Liver (tissue), 9 donors: ENCODE data around the gene SYNGR3. TPM values are rescaled to one million over a fixed set of nuclear protein-coding genes. Genes with fewer than 3 reads are reported as not detected.

Experiments
- DNase-seq: peaks from one replicate; pipeline ENCODE4 v3.0.0-alpha.2; 2017; ENCODE audit warnings: low spot score
- H3K27ac ChIP-seq, 2 donors: one replicate each; pipeline ENCODE4 v1.7.0; 2013; ENCODE audit warnings: inconsistent platforms in 2 of 2, low read length in 2 of 2, control low read depth in 1 of 2, low read depth in 1 of 2, mild to moderate bottlenecking in 1 of 2
- H3K27me3 ChIP-seq, 4 donors: one replicate each; pipeline versions ENCODE4 v1.6.1 to v1.7.0; 2013; ENCODE audit warnings: low read length in 3 of 4, inconsistent platforms in 1 of 4, mild to moderate bottlenecking in 1 of 4, moderate library complexity in 1 of 4; ENCODE audit not compliant: control insufficient read depth in 4 of 4, insufficient read depth in 4 of 4
- H3K36me3 ChIP-seq, 4 donors: one replicate each; pipeline versions ENCODE4 v1.6.1 to v1.7.0; 2013; ENCODE audit warnings: low read length in 3 of 4, mild to moderate bottlenecking in 3 of 4, low read depth in 1 of 4, moderate library complexity in 1 of 4; ENCODE audit not compliant: control insufficient read depth in 4 of 4, insufficient read depth in 3 of 4
- H3K4me1 ChIP-seq, 4 donors: one replicate each; pipeline versions ENCODE4 v1.6.1 to v1.7.0; 2013; ENCODE audit warnings: low read length in 3 of 4, mild to moderate bottlenecking in 3 of 4, moderate library complexity in 1 of 4; ENCODE audit not compliant: control insufficient read depth in 4 of 4, insufficient read depth in 4 of 4
- H3K4me3 ChIP-seq, 3 donors: one replicate each; pipeline versions ENCODE4 v1.6.1 to v1.7.0; 2013; ENCODE audit warnings: low read length in 3 of 3, control low read depth in 1 of 3, low read depth in 1 of 3, mild to moderate bottlenecking in 1 of 3
- H3K9ac ChIP-seq, 2 donors: one replicate each; pipeline ENCODE4 v1.7.0; 2013; ENCODE audit warnings: low read length in 2 of 2, mild to moderate bottlenecking in 2 of 2, moderate library complexity in 2 of 2, control low read depth in 1 of 2, low read depth in 1 of 2
- H3K9me3 ChIP-seq, 4 donors: one replicate each; pipeline versions ENCODE4 v1.6.1 to v1.7.0; 2013; ENCODE audit warnings: low read length in 3 of 4; ENCODE audit not compliant: control insufficient read depth in 4 of 4
- CTCF ChIP-seq: fragments of 150-350 bp; IDR thresholded peaks from 2 replicates; pipeline ENCODE4 v1.5.1; 2017; ENCODE audit warnings: improper control_type of control experiment, low read depth, low read length; ENCODE audit not compliant: missing input control
- EGR1 ChIP-seq, 2 donors: IDR thresholded peaks; 2 replicates each; pipeline ENCODE4 v1.6.1; 2016 to 2018; ENCODE audit warnings: antibody characterized with exemption in 2 of 2, low read depth in 2 of 2
- FOXA1 ChIP-seq: IDR thresholded peaks from 2 replicates; pipeline ENCODE4 v1.6.1; 2016; ENCODE audit warnings: antibody characterized with exemption
- FOXA2 ChIP-seq: IDR thresholded peaks from 2 replicates; pipeline ENCODE4 v1.6.1; 2016; ENCODE audit warnings: antibody characterized with exemption
- GABPA ChIP-seq, 2 donors: IDR thresholded peaks in 1 of 2; conservative IDR thresholded peaks in 1 of 2; 2 replicates each; pipeline ENCODE4 v1.6.1; 2016; ENCODE audit warnings: antibody characterized with exemption in 2 of 2, mild to moderate bottlenecking in 1 of 2, moderate library complexity in 1 of 2
- HNF4A ChIP-seq, 2 donors: conservative IDR thresholded peaks; 2 replicates each; pipeline ENCODE4 v1.6.1; 2016; ENCODE audit warnings: antibody characterized with exemption in 2 of 2, mild to moderate bottlenecking in 2 of 2
- HNF4G ChIP-seq: IDR thresholded peaks from 2 replicates; pipeline ENCODE4 v1.6.1; 2016; ENCODE audit warnings: antibody characterized with exemption
- JUND ChIP-seq, 2 donors: IDR thresholded peaks; 2 replicates each; pipeline ENCODE4 v1.6.1; 2016; ENCODE audit warnings: antibody characterized with exemption in 2 of 2
- MAX ChIP-seq: IDR thresholded peaks from 2 replicates; pipeline ENCODE4 v1.6.1; 2016; ENCODE audit warnings: antibody characterized with exemption
- NR2F2 ChIP-seq: IDR thresholded peaks from 2 replicates; pipeline ENCODE4 v1.6.1; 2016; ENCODE audit warnings: antibody characterized with exemption
- RAD21 ChIP-seq, 2 donors: IDR thresholded peaks; 2 replicates each; pipeline ENCODE4 v1.6.1; 2016; ENCODE audit warnings: antibody characterized with exemption in 2 of 2, mild to moderate bottlenecking in 2 of 2
- RXRA ChIP-seq, 2 donors: IDR thresholded peaks; 2 replicates each; pipeline ENCODE4 v1.6.1; 2017 to 2018; ENCODE audit warnings: antibody characterized with exemption in 2 of 2, mild to moderate bottlenecking in 1 of 2
- SP1 ChIP-seq: IDR thresholded peaks from 2 replicates; pipeline ENCODE4 v1.6.1; 2018; ENCODE audit warnings: antibody characterized with exemption, mild to moderate bottlenecking
- TAF1 ChIP-seq: conservative IDR thresholded peaks from 2 replicates; pipeline ENCODE4 v1.6.1; 2016; ENCODE audit warnings: antibody characterized with exemption, mild to moderate bottlenecking
- YY1 ChIP-seq: IDR thresholded peaks from 2 replicates; pipeline ENCODE4 v1.6.1; 2016; ENCODE audit warnings: antibody characterized with exemption, mild to moderate bottlenecking
- WGBS: extraction: QIAGEN DNeasy Blood & Tissue Kit; methylation state at CpG from one replicate; pipeline ENCODE4 v1.1.7; 2013; 5-methylcytosine and 5-hydroxymethylcytosine counted together
- polyA plus RNA-seq, 2 donors: library from polyadenylated mRNA; stranded (reverse) in 1 of 2; unstranded in 1 of 2; fragments of 200-250 nt in 1 of 2; fragments of >200 nt in 1 of 2; fragmentation: Nextera tagmentation in 1 of 2; extraction: Ambion mirVana in 1 of 2; gene quantifications; one replicate each; pipeline versions ENCODE4 v1.2.1 to v1.2.3, GENCODE V29; 2013 to 2015
- total RNA-seq, 2 donors: library from RNA; depleted of rRNA; stranded (reverse); fragments of >200 nt; gene quantifications; one replicate each; pipeline ENCODE4 v1.2.3, GENCODE V29; 2014
- TF ChIP-seq, protein P1 (sequence below): IDR thresholded peaks from 2 replicates; pipeline ENCODE4 v1.6.1; 2016; ENCODE audit warnings: antibody characterized with exemption
- TF ChIP-seq, protein P2 (sequence below): IDR thresholded peaks from 2 replicates; pipeline ENCODE4 v1.6.1; 2016; ENCODE audit warnings: antibody characterized with exemption
- donor health status: healthy.
- donor health status: healthy.
- donor health status: healthy.
- donor health status: healthy.
- donor health status: healthy.

The SYNGR3 gene, protein sequence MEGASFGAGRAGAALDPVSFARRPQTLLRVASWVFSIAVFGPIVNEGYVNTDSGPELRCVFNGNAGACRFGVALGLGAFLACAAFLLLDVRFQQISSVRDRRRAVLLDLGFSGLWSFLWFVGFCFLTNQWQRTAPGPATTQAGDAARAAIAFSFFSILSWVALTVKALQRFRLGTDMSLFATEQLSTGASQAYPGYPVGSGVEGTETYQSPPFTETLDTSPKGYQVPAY
- total RNA-seq (under 1 TPM; 0.17 to 0.47 TPM), polyA plus RNA-seq (under 1 TPM in 1 of 2 donors, not detected in 1; 0.09 TPM)

GRCh38 chr16:1989209-1990100 lies at the start of gene SYNGR3:
TSS of gene SYNGR3 (plus strand) at chr16:1989970. CDS start at chr16:1990103, 133 bp downstream.
- DNase-seq: no peak
- no peak within 1 kb of the TSS for H3K9ac ChIP-seq

GRCh38 chr16:1940273-1941161 lies 49.3 kb upstream of the SYNGR3 start:
- H3K9ac ChIP-seq: peak overlapping the region in 1 of 2 donors; percentile 77
- peak overlapping the region; percentile 95 to 96 for H3K27ac ChIP-seq
- no peak for DNase-seq
- peaks cover 11 to 61% (median 43%) of the 10 kb centered on the region in 4 donors for H3K4me1 ChIP-seq
- H3K4me3 ChIP-seq: peak overlapping the region; percentile 65 to 92 (median 91)
- H3K9me3 ChIP-seq: no peaks in the 10 kb centered on the region
- H3K36me3 ChIP-seq: peaks cover 4 to 26% (median 17%) of the 10 kb centered on the region in 4 donors
- no peaks in the 10 kb centered on the region for H3K27me3 ChIP-seq
- WGBS: 47% methylated on average over 23 of the region's 23 CpGs
- no peak for TF ChIP-seq YY1
- TF ChIP-seq, protein P1, sequence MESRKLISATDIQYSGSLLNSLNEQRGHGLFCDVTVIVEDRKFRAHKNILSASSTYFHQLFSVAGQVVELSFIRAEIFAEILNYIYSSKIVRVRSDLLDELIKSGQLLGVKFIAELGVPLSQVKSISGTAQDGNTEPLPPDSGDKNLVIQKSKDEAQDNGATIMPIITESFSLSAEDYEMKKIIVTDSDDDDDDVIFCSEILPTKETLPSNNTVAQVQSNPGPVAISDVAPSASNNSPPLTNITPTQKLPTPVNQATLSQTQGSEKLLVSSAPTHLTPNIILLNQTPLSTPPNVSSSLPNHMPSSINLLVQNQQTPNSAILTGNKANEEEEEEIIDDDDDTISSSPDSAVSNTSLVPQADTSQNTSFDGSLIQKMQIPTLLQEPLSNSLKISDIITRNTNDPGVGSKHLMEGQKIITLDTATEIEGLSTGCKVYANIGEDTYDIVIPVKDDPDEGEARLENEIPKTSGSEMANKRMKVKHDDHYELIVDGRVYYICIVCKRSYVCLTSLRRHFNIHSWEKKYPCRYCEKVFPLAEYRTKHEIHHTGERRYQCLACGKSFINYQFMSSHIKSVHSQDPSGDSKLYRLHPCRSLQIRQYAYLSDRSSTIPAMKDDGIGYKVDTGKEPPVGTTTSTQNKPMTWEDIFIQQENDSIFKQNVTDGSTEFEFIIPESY: peak; percentile 57
- peak; percentile 85 for TF ChIP-seq MAX
- TF ChIP-seq NR2F2: peak; percentile 10
- TF ChIP-seq RXRA (IDR thresholded peaks at IDR 0.05): peak; percentile 79 to 86
- TF ChIP-seq TAF1: peak; percentile 87
- TF ChIP-seq JUND (IDR thresholded peaks at IDR 0.05): peak in 1 of 2 donors; percentile 63
- TF ChIP-seq CTCF: no peak
- TF ChIP-seq SP1: peak; percentile 88
- TF ChIP-seq, protein P2, sequence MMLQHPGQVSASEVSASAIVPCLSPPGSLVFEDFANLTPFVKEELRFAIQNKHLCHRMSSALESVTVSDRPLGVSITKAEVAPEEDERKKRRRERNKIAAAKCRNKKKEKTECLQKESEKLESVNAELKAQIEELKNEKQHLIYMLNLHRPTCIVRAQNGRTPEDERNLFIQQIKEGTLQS: no peak
- TF ChIP-seq FOXA1: no peak
- peak in 1 of 2 donors; percentile 43 for TF ChIP-seq EGR1 (IDR thresholded peaks at IDR 0.05; ENCODE audit: low read depth in 2 of 2)
- peak; percentile 43 for TF ChIP-seq FOXA2
- TF ChIP-seq HNF4G: peak; percentile 73
- TF ChIP-seq GABPA (IDR thresholded peaks at IDR 0.05 in 1 of 2, conservative IDR thresholded peaks at IDR 0.05 in 1 of 2): peak in 1 of 2 donors; percentile 27
- TF ChIP-seq HNF4A (conservative IDR thresholded peaks at IDR 0.05): peak; percentile 75 to 87

More at GRCh38 chr16:1989209-1990100, at the start of gene SYNGR3:
- Histone ChIP-seq H3K36me3 (peaks cover 0 to 17% (median under 1%) of the 10 kb centered on the region in 4 donors), H3K27me3 (peaks cover 0 to 9% (median 4%) of the 10 kb centered on the region in 4 donors), H3K9me3 (no peaks in the 10 kb centered on the region), H3K4me1 (peaks cover 13 to 42% (median 24%) of the 10 kb centered on the region in 4 donors), H3K4me3 (peak within 1 kb of the TSS in 1 of 3 donors; percentile 24), H3K27ac (no peak within 1 kb of the TSS)
- TF ChIP-seq, protein P1: no peak
- TF ChIP-seq HNF4G (no peak), GABPA (IDR thresholded peaks at IDR 0.05 in 1 of 2, conservative IDR thresholded peaks at IDR 0.05 in 1 of 2) (no peak), SP1 (no peak), MAX (no peak), EGR1 (IDR thresholded peaks at IDR 0.05; ENCODE audit: low read depth in 2 of 2) (no peak), RAD21 (IDR thresholded peaks at IDR 0.05) (no peak), RXRA (IDR thresholded peaks at IDR 0.05) (no peak)
- TF ChIP-seq, protein P2: no peak
- 8% methylated on average over 67 of the region's 67 CpGs for WGBS
